GM21576 (cell line): ENCODE results near the gene NTN1.

Experiments
- ATAC-seq: cut with Tn5 transposase; IDR thresholded peaks from one replicate; pipeline ENCODE4 v1.9.1; 2021; ENCODE audit warnings: mild to moderate bottlenecking, moderate library complexity; ENCODE audit not compliant: unreplicated experiment

The NTN1 gene

DNA sequence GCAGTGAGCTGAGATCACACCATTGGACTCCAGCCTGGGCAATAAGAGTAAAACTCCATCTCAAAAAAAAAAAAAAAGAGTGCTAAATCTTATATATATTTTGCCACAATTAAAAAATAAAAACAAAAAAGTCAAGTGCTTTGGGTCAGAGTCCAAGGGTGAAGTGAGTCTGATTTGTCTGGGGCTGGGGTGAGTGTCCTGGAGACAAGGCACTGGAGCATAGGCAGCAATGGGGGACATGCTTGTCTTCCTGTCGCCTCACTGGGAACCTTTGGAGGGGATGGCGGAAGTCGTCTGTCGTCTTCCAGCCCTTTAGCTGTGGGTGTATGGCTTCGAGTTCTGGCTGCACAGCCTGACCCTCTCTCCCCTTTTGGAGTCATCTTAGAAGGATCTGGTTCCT, 167.1 kb downstream of the NTN1 start:
- no peak for ATAC-seq

DNA sequence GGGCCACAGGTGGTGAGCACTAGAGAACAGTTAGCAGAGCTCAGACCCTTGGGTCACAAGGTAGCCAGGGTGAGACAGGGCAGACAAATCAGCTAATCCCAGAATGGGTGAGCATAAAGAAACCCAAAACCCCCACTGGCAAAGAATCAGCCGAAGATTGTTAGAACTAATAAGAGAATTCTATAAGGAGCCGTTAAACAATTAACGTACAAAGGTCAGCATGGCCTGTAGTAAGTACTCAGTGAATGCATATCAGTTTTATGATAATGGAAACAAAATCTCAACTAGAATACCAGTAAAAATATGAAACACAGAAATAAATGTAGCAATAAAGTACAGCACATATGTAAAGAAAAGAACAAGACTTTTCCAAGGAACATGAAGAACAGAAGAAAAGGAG, 168.6 kb downstream of the NTN1 start:
- no peak for ATAC-seq

DNA sequence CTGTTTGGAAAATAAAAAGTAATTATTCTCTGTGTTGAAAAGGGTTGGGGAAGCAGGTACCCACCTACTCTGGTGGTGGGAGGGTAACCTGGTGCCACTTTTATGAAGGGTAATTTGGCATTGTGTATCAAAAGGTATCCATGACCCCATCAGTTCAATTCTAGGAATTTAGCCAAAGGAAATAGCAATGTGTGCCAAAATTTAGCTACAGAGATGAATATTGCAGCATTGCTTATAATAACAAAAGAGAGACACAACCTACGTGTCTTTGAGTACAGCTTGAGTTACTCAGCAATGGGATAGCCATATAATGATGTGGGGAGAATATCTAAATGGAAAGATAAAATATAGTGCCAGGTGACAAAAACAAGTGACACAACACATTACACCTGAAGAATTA, 170.7 kb downstream of the NTN1 start:
- ATAC-seq = no peak

DNA sequence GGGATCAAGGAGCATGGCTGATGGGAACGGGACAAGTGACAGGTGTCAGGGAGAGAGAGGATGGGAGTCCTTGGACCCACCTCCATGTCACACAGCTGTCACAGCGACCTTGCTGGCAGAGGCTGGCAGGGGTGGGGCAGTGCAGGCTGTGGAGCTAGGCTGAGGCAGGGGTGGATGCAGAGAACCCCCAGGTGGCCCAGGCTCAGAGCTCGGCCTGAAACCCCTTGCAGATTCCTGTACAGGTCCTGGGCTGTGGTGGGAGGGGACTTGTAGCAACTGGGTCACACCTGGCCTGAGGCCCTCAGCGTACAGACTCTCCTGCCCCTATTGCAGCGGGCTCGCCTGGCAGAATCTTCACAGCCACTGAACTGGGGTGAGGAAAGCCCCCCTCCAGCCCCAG, 174.1 kb downstream of the NTN1 start:
- no peak for ATAC-seq

DNA sequence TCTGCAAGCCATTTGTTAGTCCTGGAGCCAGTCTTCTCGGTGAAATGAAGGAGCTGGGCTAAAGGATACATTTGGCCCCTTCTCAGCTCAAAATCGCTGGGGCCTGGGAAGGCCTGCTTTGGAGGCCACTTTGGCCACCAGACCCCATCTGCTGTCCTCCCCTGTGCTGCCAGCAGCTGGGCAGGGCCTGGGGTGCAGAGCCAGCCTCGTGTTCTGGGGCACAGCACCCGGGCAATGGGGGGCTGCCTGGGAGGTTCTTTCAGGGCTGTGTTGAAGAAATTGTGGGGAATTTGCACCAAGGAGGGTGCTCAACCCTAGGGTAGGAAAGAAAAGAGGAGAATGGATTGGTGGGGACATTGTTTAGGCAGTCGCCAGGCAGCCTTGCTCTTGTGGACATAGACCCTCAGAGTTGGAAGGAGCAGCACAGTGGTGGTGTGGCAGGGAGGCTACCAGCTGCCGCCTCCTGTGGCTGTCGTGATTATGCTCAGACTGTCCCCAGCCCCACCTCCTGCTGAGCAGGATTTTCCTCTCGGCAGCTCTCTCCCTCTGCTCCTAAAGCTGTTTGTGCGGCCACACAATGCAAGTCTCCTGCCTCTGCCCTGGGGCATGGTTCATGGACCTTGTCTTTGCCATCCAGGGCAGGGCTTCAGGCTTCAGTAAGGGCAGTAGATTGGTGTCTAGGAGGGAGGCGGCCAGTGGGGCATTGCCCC, 174.8 kb downstream of the NTN1 start:
- no peak for ATAC-seq

DNA sequence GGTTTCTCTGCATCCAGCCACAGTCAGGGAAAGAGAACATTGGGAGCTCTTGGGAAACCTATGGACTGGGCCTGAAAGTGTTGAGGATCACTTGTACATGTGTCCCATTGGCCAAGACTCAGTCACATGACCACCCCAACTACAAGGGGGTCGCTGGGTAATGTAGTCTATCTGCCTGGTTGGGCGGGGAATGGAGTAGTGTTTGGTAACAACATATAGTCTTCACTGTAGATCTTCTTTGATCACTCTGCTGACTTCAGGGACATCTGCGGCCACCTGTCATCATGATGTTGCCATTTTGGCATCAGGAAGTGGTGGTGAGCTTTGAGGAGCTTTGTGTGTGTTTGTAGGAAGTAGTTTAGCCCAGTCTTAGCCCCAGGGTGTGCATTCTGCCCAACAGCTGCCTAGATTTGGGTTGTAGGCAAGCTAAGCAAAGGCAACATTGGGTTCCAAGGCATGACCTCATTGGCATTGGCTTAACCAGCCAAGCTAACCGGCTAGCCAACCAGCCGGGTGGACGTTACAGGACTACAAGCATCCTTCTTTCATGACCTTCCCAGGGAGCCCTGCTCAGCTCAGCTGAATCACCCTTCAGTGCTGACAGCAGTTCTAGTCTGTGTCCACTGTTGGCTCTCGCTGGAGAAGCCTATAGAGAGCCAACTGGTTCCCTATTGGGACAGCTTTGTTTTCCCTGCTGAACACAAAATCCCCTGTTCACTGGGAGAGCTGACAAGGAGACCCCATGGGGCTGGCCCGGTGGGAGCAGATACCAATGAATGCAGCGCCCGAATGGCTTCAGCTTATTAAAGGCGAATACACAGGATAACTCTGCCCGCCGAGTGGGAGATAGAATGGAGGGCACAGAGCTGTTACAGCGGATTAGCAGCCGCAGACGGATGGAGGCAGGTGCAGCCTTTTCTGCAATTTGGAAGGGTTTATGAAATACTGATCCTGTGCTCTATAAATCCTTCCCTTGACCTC, 178.6 kb downstream of the NTN1 start:
- no peak for ATAC-seq

DNA sequence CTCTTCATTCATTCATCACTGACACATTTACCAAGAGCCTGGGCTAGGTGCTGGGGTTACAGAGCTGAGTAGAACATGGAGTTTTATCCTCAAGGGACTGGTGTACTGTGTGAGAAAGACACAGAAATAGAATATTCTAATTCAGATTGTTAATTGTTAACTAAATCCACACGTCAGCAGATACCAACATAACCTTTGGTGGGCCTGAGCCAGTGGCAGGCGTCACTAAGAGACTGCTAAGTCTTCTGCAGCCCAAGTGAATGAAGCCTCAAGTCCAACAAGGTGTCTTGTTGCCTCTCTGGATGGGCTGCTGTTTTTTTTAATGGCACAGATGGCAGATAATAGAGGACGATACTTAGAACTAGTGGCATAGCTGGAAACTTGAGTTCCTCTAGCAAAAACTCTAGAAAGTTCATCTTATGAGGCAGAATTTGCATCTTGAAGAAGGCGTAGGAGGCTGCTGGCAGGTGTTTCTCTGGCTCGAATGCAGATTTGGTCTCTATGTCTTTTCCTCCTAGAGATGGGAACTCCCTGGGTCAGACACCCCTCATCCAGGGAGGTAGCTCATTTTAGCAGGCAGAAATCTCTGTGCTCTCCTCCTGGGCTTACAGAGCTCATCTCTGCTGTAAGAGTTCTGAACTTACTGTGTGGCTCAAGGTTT, 179.5 kb downstream of the NTN1 start:
- no peak for ATAC-seq

DNA sequence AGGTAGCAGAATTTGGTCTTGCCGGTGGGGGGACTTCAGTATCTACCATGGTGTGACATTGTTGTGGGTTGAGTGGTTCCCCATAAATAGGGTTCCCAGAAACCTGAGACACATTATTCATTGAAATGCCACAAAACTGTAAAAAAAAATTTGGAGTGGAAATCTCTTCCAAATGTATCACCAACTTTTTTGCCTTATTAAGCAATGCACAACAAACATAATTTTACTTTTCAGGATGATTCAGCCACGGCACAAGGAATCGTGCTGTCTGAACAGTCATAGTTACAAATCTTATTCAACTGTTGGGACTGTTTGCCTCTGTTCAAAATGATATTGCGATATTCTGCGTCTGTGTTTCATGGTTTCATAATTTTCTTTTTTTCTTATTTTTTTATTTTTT, 181.2 kb downstream of the NTN1 start:
- no peak for ATAC-seq

DNA sequence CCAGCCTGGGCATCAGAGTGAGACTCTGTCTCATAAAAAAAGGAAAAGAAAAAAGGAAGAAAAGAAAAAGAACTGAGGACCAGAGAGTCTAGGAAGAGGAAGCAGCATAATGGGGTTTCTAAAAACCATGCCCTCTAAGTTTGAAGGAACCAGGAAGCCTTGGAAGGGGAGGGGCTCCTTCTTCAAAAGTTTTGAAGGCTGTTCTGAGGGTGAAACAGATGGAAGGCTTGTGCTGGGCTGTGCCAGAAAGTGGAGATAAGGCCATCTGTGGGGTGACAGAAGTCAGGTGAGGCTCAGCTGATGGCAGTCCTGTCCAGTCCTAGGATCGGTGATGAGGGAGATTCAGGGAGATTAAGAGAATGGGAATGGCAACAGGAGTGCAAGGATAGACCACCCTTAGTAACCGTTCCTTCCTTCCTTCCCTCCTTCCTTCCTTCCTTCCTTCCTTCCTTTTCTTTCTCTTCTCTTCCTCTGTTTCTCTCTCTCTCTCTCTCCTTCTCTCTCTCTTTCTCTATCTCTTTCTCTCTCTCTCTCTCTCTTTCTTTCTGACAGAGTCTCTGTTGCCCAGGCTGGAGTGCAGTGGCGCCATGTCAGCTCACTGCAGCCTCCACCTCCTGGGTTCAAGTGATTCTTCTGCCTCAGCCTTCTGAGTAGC, 182.6 kb downstream of the NTN1 start:
- ATAC-seq = no peak

DNA sequence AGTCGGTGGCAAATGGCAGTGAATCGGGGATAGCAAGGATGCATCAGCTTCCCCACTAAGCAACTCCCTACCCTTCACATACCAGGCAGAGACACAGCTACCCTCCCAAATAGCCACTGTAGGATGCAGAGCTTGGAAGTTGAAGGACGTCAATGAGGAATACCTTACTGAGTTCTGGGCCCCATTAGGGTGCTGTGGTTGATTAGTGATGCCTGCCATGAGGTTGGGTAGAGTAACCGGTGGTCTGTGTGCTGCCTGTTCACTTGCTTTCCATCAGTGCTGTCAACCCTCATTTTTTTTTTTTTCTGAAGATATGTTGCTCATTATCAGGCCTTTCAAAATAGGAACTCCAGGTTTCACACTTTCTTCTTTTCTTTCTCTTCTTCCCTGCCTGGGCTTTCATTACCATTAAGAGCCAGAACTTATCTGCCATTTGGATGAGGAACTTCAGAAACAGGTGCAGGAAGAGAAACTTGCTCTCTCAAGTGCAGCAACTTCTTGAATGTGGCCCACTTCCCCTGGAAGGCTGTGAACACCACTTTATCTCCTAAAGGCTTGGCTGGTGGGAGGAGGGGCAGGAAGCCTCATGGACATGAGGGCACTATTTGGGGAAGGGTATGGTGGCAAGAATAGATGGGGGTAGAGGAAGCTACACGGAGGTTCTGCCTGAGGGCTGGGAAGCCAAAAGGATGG, 183.5 kb downstream of the NTN1 start:
- no peak for ATAC-seq

DNA sequence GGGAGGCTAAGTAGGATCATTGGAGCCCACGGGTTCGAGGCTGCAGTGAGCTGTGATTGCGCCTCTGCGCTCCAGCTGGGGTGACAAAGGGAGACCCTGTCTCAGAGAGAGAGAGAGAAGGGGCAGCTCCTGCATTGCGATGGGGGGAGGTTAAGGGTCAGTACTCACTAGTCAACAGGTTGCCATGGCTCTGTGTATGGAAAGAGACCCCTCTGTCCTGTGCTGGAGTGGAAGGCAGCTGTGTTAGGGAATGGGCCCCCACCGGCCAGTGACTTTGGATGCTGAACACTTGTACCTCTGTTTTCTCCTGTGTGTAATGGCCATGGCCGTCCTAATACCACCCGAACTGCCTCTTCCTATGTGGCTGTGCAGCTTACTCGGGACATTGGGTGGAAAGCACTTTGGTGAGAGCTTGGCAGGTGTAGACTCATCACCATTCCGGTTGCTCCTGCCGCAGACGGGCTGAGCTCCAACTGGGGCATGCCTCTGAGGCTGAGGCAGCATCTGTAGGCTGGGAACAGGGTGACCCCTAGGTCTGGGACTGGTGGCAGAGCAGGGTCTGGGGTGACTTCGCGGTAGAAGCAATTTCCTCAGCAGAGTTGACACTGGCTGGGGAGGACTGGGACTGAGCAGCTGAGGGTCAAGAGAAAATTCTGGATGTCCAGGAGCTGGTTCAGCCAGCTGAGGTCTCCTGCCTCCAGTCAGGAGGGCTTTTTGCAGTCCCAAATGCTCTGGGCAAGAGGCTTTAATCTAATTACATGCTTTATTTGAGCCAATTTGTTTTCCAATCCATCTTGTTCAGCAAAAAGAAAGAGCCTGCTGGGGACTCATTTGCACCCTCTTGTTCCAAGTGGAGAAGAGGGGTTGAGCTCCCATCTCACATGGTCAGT, 184.5 kb downstream of the NTN1 start:
- no peak for ATAC-seq

DNA sequence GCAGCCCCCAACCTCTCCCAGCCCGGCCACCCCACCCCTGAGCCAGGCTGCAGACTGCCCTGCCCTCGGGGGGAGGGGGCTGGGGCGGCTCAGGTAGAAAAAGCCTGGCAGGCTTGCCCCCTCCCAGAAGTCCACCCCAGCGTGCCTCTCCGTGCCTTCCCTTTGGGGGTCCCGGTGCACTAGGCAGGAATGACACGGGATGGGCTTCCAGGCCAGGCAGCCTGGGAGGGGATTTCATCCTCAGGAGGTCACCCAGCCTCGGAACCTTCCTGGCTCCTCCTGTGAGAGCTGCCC, 185.0 kb downstream of the NTN1 start:
- ATAC-seq = no peak

DNA sequence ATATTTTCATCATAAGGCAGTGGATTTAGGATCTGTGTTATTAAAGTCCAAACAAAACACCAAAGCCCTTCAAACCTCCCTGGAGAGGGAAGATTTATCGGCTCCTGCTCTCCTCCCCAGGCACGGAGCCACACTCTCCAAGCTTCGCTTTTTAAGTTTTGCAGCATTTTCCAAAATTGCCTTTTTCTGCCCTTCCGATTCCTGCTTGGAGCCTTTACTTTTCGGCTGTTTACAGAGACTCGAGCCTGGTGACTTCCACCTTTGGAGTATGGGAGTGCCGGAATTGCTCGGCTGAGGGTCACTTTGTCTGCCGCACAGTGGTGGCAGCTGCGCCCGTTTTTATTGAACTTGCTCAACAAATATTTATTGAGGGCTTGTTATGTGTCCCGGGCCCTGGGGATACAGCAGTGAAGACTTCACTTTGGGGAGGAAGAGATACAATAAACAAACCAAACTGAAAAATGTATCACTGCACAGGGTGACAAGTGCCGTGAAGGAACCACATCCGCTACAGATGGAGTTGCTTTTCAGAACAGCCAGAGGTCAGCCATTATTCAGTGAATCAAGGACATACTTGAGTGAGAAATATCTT, 185.5 kb downstream of the NTN1 start:
- no peak for ATAC-seq

DNA sequence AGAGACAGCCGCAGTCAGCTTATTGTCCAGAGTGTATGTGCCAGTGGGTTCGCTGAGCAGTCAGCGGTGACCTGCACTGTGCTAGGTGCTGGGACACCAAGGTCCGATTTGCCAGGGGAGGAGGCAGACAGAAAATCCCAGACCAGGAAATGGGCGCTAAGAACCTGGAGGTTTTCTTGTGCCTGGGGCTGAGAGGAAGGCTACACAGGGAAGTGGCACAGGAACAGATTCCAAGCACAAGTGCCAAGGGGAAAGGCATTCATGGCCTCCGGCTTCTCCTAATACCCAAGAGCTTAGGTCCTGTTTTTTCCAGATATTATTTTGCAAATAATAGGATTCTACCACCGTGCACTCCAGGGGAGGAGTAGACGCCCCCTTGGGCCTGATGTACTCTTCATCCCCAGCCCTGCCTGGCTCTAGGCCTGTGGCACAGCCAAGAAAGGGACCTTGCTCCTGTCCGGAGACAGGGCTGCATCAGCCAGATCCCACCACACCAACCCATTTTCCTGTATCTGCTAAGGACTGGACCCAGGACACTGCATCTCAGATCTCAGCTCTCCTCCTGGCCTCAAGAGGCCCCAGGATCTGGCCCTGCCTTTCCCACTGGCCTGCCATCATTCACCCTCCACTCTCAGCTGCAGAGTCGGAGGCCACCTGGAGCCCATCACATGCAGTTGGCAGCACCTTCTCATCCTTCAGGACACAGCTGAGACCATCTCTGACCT, 187.2 kb downstream of the NTN1 start:
- no peak for ATAC-seq

DNA sequence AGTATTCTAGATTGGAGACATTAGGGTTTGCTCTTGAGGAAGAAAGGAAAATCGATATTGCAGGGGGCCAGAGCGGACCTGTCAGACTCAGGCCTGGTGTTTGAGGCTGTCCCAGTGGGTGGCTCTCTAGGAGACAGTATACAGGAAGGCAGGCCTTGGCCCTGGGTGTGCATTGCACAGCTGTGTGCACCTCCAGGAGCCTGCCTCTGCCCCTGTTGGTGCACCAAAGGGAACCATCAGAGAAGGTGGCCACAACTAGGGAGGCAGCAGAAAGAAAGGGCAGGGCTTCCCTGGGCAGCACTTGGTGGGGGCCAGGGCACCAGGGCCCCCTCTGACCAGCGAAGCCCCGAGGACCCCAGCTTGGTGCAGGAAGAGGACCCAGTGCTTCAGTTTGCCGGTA, 188.0 kb downstream of the NTN1 start:
- ATAC-seq = no peak

DNA sequence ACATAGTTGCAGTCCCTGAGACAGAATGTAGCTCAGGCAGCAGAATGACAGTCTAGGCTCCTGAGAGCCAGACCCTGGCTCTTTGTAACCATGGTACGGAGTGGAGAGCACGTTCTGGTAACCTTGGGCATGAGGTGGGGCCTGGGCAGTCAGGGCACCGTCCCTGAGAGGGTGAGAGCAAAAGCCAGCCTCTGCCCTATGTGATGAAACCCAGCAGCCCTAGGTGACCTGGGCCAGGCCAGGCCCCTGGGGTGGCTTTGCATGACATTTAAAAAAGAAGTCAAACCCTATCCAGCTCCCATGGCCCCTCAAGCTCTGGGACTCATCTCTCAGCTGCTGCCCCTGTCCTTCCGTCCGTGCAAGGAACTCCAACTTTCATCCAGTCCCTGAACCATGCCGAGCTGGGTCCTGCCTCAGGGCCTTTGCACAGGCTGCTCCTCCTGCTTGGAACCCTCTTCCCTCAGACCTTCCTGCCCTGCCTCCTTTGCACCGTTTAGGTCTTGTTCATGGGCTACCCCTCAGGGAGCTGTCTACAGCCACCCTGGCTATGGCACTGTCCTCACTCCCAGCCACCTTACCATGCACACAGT, 188.6 kb downstream of the NTN1 start:
- no peak for ATAC-seq

DNA sequence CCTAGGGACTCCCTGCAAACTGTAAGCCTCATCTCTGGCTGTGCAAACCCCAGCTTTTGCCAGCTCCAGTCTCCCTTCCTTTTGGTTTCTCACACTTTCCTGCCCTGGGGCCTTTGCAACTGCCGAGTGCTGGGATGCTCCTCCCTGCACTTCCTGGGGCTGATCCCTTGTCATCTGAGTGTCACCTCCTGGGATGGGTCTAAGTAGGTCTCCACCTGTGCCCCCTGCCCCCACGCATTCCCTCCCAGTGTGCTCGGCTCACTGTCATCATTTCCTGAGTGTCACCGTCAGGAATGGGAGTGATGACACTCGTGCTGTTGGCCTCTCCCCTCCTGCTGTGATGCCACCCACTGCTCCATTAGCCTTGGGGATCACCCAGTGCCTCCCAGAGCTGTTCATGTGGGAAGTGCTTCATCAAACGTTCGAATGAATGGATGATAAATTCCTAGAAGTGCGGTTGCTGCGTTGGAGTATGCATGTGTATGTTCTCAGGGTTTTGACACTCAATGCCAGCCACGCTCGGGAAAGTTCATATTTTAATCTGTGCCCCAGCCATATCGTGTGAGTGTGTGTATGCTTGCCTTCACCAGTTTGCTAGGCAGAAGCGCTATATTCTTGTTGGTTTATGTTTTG, 189.9 kb downstream of the NTN1 start:
- no peak for ATAC-seq
